ENCODE measurements around the gene CCNA1. TPM values are rescaled to one million over a fixed set of nuclear protein-coding genes. Genes with fewer than 3 reads are reported as not detected.

CCNA1 gene
- polyA plus RNA-seq, 1 donor from 2014 or later: 13.8 TPM

DNA sequence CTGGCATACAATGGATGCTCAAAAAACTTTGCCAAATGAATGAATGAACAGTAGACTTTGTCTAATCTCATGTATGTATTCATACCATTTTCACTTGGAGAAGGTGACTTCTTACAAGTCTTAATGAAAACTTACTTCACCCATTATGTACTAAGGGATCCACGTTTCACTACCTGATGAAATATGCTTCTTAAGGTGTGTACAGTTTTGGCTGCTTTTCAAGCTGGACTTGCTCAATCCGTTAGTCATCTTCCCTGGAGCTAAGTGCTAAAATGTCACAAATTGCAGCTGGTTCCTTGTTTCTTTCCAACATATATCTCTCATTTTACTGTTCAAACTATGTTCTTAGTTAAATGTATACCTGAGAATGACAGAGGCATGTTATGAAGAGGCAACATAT lies 4.2 kb upstream of the CCNA1 start:
- Histone ChIP-seq H3K9me2 (ENCODE audit: insufficient read depth, low read length) (no peaks in the 10 kb centered on the region), H3K36me3 (ENCODE audit: insufficient read depth, low read length) (no peaks in the 10 kb centered on the region), H3K79me2 (replicated peaks; ENCODE audit: insufficient read depth, low read length) (no peaks in the 10 kb centered on the region), H3K27ac (ENCODE audit: low read length) (no peak overlapping the region), H3F3A (ENCODE audit: insufficient read depth, low read length, poor library complexity, severe bottlenecking) (no peaks in the 10 kb centered on the region), H4K20me1 (ENCODE audit: insufficient read depth) (no peaks in the 10 kb centered on the region), H3K27me3 (ENCODE audit: insufficient read depth, low read depth, low read length) (peaks cover 19% of the 10 kb centered on the region), H3K9me3 (ENCODE audit: low read length) (peaks cover 3% of the 10 kb centered on the region), H3K4me2 (ENCODE audit: low read length) (no peak overlapping the region), H2AFZ (ENCODE audit: low read depth, low read length) (no peak overlapping the region), H3K4me3 (ENCODE audit: low read length) (no peak overlapping the region), H3K9ac (ENCODE audit: low read length) (no peak overlapping the region)
- TF ChIP-seq TAF1 (IDR thresholded peaks at IDR 0.05; ENCODE audit: low read depth): no peak
- TF ChIP-seq RAD21 (conservative IDR thresholded peaks at IDR 0.05): no peak
- no peak for TF ChIP-seq SMC3 (conservative IDR thresholded peaks at IDR 0.05; ENCODE audit: poor library complexity)
- TF ChIP-seq MXI1 (conservative IDR thresholded peaks at IDR 0.05; ENCODE audit: poor library complexity, severe bottlenecking): no peak
- TF ChIP-seq, protein P1, sequence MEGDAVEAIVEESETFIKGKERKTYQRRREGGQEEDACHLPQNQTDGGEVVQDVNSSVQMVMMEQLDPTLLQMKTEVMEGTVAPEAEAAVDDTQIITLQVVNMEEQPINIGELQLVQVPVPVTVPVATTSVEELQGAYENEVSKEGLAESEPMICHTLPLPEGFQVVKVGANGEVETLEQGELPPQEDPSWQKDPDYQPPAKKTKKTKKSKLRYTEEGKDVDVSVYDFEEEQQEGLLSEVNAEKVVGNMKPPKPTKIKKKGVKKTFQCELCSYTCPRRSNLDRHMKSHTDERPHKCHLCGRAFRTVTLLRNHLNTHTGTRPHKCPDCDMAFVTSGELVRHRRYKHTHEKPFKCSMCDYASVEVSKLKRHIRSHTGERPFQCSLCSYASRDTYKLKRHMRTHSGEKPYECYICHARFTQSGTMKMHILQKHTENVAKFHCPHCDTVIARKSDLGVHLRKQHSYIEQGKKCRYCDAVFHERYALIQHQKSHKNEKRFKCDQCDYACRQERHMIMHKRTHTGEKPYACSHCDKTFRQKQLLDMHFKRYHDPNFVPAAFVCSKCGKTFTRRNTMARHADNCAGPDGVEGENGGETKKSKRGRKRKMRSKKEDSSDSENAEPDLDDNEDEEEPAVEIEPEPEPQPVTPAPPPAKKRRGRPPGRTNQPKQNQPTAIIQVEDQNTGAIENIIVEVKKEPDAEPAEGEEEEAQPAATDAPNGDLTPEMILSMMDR (IDR thresholded peaks at IDR 0.05; ENCODE audit: poor library complexity, severe bottlenecking): no peak
- no peak for TF ChIP-seq POLR2AphosphoS5 (IDR thresholded peaks at IDR 0.05)
- no peak for TF ChIP-seq EZH2 (IDR thresholded peaks at IDR 0.05; ENCODE audit: borderline replicate concordance, insufficient read depth, low read length, poor library complexity, severe bottlenecking)
- TF ChIP-seq EP300 (conservative IDR thresholded peaks at IDR 0.05; ENCODE audit: poor library complexity, severe bottlenecking): no peak
- TF ChIP-seq REST (IDR thresholded peaks at IDR 0.05; ENCODE audit: borderline replicate concordance): no peak

- H3K27ac ChIP-seq (ENCODE audit: low read length): no peak overlapping the region
- no peaks in the 10 kb centered on the region for H4K20me1 ChIP-seq (ENCODE audit: insufficient read depth)
- no peak overlapping the region for H2AFZ ChIP-seq (ENCODE audit: low read depth, low read length)
- H3K9ac ChIP-seq (ENCODE audit: low read length): no peak overlapping the region
- H3K9me3 ChIP-seq (ENCODE audit: low read length): peaks cover under 1% of the 10 kb centered on the region
- H3K9me2 ChIP-seq (ENCODE audit: insufficient read depth, low read length): no peaks in the 10 kb centered on the region
- peak overlapping the region; percentile 93 for H3K4me3 ChIP-seq (ENCODE audit: low read length)
- H3K4me2 ChIP-seq (ENCODE audit: low read length): peak overlapping the region; percentile 69
- TF ChIP-seq SMC3 (conservative IDR thresholded peaks at IDR 0.05; ENCODE audit: poor library complexity) (no peak), RAD21 (conservative IDR thresholded peaks at IDR 0.05) (no peak), EZH2 (IDR thresholded peaks at IDR 0.05; ENCODE audit: borderline replicate concordance, insufficient read depth, low read length, poor library complexity, severe bottlenecking) (no peak), POLR2AphosphoS5 (IDR thresholded peaks at IDR 0.05) (peak; percentile 18)
- TF ChIP-seq, protein P1 (IDR thresholded peaks at IDR 0.05; ENCODE audit: poor library complexity, severe bottlenecking): no peak
- peaks cover 19% of the 10 kb centered on the region for H3K27me3 ChIP-seq (ENCODE audit: insufficient read depth, low read depth, low read length)
- H3F3A ChIP-seq (ENCODE audit: insufficient read depth, low read length, poor library complexity, severe bottlenecking): no peaks in the 10 kb centered on the region
- no peaks in the 10 kb centered on the region for H3K36me3 ChIP-seq (ENCODE audit: insufficient read depth, low read length)
- no peaks in the 10 kb centered on the region for H3K79me2 ChIP-seq (replicated peaks; ENCODE audit: insufficient read depth, low read length)
These were observed 1.8 kb upstream of the CCNA1 start for GRCh38 chr13:36430247-36431203.

Data from neural cell (in vitro differentiated cells).